ENCODE data around the gene RAPSN.

Gene RAPSN

GRCh38 chr11:47387944-47388696 lies 60.8 kb downstream of the RAPSN start:
- DNase-seq = no peak

Measured in NCI-H446 treated with DMSO at 0.1 percent for 48 hours (cell line).